GM23338 (cell line): Measurements from ENCODE around the gene MAOB. TPM values are rescaled to one million over a fixed set of nuclear protein-coding genes. Genes with fewer than 3 reads are reported as not detected.

Source experiments
- ATAC-seq: fragments of 200-7000 bp; cut with Tn5 transposase; 3 replicates; pipeline ENCODE4 v1.9.1; 2020
- DNase-seq: peaks from one replicate; pipeline ENCODE4 v3.0.0-alpha.2; 2015; ENCODE audit warnings: low spot score
- H2AFZ ChIP-seq: fragments of 200-600 bp; sonication (generic); 2 replicates; pipeline ENCODE4 v1.8.0; 2016; ENCODE audit warnings: antibody characterized with exemption, mild to moderate bottlenecking, moderate library complexity
- H3F3A ChIP-seq: fragments of 200-600 bp; sonication (generic); replicated peaks from 2 replicates; pipeline ENCODE4 v1.8.0; 2017; ENCODE audit warnings: antibody characterized with exemption, mixed run types, low read depth
- H3K27ac ChIP-seq: fragments of 200-600 bp; sonication (generic); 2 replicates; pipeline ENCODE4 v1.6.1; 2016; ENCODE audit warnings: low read depth
- H3K27me3 ChIP-seq: fragments of 200-600 bp; sonication (generic); 2 replicates; pipeline ENCODE4 v1.8.0; 2016; ENCODE audit warnings: mild to moderate bottlenecking, mixed run types, moderate library complexity; ENCODE audit not compliant: insufficient read depth
- H3K36me3 ChIP-seq: fragments of 200-600 bp; sonication (generic); 2 replicates; pipeline ENCODE4 v1.8.0; 2016; ENCODE audit warnings: mild to moderate bottlenecking; ENCODE audit not compliant: insufficient read depth
- H3K4me1 ChIP-seq: fragments of 200-600 bp; sonication (generic); 2 replicates; pipeline ENCODE4 v1.8.0; 2016; ENCODE audit warnings: mild to moderate bottlenecking, moderate library complexity; ENCODE audit not compliant: insufficient read depth
- H3K4me2 ChIP-seq: fragments of 200-600 bp; sonication (generic); 2 replicates; pipeline ENCODE4 v1.7.1; 2017; ENCODE audit warnings: mixed run types
- H3K4me3 ChIP-seq: fragments of 200-600 bp; sonication (generic); 2 replicates; pipeline ENCODE4 v1.6.1; 2016; ENCODE audit warnings: mixed run types
- H3K79me2 ChIP-seq: fragments of 200-600 bp; sonication (generic); replicated peaks from 2 replicates; pipeline ENCODE4 v1.8.0; 2017; ENCODE audit warnings: mild to moderate bottlenecking; ENCODE audit not compliant: insufficient read depth
- H3K9me2 ChIP-seq: fragments of 200-600 bp; sonication (generic); 2 replicates; pipeline ENCODE4 v1.8.0; 2017; ENCODE audit not compliant: insufficient read depth
- H4K20me1 ChIP-seq: fragments of 200-600 bp; sonication (generic); replicated peaks from 2 replicates; pipeline ENCODE4 v1.8.0; 2017; ENCODE audit warnings: mild to moderate bottlenecking; ENCODE audit not compliant: insufficient read depth
- H3K27ac Mint-ChIP-seq: 2 replicates; pipeline ENCODE4 v1.8.0; 2020; ENCODE audit warnings: inconsistent platforms, mild to moderate bottlenecking, moderate library complexity, mixed read lengths
- H3K27me3 Mint-ChIP-seq: 3 replicates; pipeline ENCODE4 v1.8.0; 2022; ENCODE audit warnings: low read depth, mild to moderate bottlenecking, moderate library complexity, mixed read lengths, inconsistent platforms; ENCODE audit not compliant: insufficient read depth, poor library complexity
- H3K36me3 Mint-ChIP-seq: 3 replicates; pipeline ENCODE4 v1.8.0; 2021; ENCODE audit warnings: low read depth, mild to moderate bottlenecking, inconsistent platforms, moderate library complexity, mixed read lengths
- H3K4me1 Mint-ChIP-seq: 3 replicates; pipeline ENCODE4 v1.8.0; 2020; ENCODE audit warnings: mild to moderate bottlenecking, inconsistent platforms, mixed read lengths
- H3K4me3 Mint-ChIP-seq: 3 replicates; pipeline ENCODE4 v1.8.0; 2021; ENCODE audit warnings: moderate library complexity, mild to moderate bottlenecking, inconsistent platforms, mixed read lengths
- H3K9me3 Mint-ChIP-seq: 3 replicates; pipeline ENCODE4 v1.8.0; 2020; ENCODE audit warnings: moderate library complexity, mild to moderate bottlenecking, inconsistent platforms, mixed read lengths
- CREB1 ChIP-seq: fragments of 250-450 bp; sonication (Bioruptor Pico); IDR thresholded peaks from 2 replicates; pipeline ENCODE4 v1.5.0; 2020; ENCODE audit warnings: low read depth, mild to moderate bottlenecking, moderate library complexity
- CTCF ChIP-seq, 2 experiments: fragments of 200-600 bp in 1 of 2; sonication (generic) in 1 of 2; conservative IDR thresholded peaks; 2 replicates each; pipeline versions ENCODE4 v1.5.1 to v1.6.1; 2016 to 2017; ENCODE audit warnings: antibody characterized with exemption in 2 of 2, low read depth in 2 of 2, mild to moderate bottlenecking in 2 of 2, moderate library complexity in 1 of 2
- ETS1 ChIP-seq: IDR thresholded peaks from 2 replicates; pipeline ENCODE4 v1.6.1; 2016; ENCODE audit warnings: antibody characterized with exemption
- EZH2 ChIP-seq: fragments of 200-600 bp; sonication (generic); IDR thresholded peaks from one replicate; pipeline ENCODE4 v1.8.0; 2017; ENCODE audit warnings: antibody characterized with exemption, mild to moderate bottlenecking, low read depth; ENCODE audit not compliant: unreplicated experiment
- EZH2phosphoT487 ChIP-seq: fragments of 200-600 bp; sonication (generic); IDR thresholded peaks from one replicate; pipeline ENCODE4 v1.8.1; 2018; ENCODE audit warnings: antibody characterized with exemption; ENCODE audit not compliant: unreplicated experiment
- JUNB ChIP-seq: IDR thresholded peaks from one replicate; pipeline ENCODE4 v1.6.1; 2016; ENCODE audit warnings: antibody characterized with exemption; ENCODE audit not compliant: unreplicated experiment
- NANOG ChIP-seq: IDR thresholded peaks from 2 replicates; pipeline ENCODE4 v1.6.1; 2016; ENCODE audit warnings: antibody characterized with exemption, borderline replicate concordance
- POLR2AphosphoS5 ChIP-seq: IDR thresholded peaks from 2 replicates; pipeline ENCODE4 v1.6.1; 2016; ENCODE audit warnings: antibody characterized with exemption, low read depth
- REST ChIP-seq: IDR thresholded peaks from one replicate; pipeline ENCODE4 v1.6.1; 2018; ENCODE audit warnings: antibody characterized with exemption; ENCODE audit not compliant: unreplicated experiment
- STAT1 ChIP-seq: IDR thresholded peaks from one replicate; pipeline ENCODE4 v1.6.1; 2016; ENCODE audit warnings: antibody characterized with exemption; ENCODE audit not compliant: unreplicated experiment
- ZNF114 ChIP-seq: fragments of 250-450 bp; sonication (Bioruptor Pico); IDR thresholded peaks from 2 replicates; pipeline ENCODE4 v1.5.0; 2020; ENCODE audit warnings: mild to moderate bottlenecking, moderate library complexity
- ZNF331 ChIP-seq: fragments of 250-450 bp; sonication (Bioruptor Pico); IDR thresholded peaks from 2 replicates; pipeline ENCODE4 v1.5.0; 2020; ENCODE audit warnings: low read depth, mild to moderate bottlenecking, moderate library complexity
- polyA plus RNA-seq: library from polyadenylated mRNA; unstranded; fragments of >200 nt; fragmentation: Nextera tagmentation; extraction: Ambion mirVana; gene quantifications from 2 replicates; pipeline ENCODE4 v1.2.1, GENCODE V29; 2016
- total RNA-seq: library from RNA; depleted of rRNA; stranded (reverse); fragments of >200 nt; shearing (Covaris generic); gene quantifications from 2 replicates; pipeline ENCODE4 v1.2.3, GENCODE V29; 2014

The MAOB gene
- total and polyA plus RNA-seq, 2 experiments from 2014 or later = 1.0 to 1.3 TPM

GRCh38 chrX:43735534-43735933, 146.7 kb downstream of the MAOB start:
- H3K9me2 ChIP-seq = no peaks in the 10 kb centered on the region
- Mint-ChIP-seq H3K4me3 (no peak overlapping the region), H3K27ac (no peak overlapping the region), H3K36me3 (no peaks in the 10 kb centered on the region), H3K27me3 (peaks cover 1% of the 10 kb centered on the region), H3K9me3 (no peaks in the 10 kb centered on the region), H3K4me1 (peaks cover 8% of the 10 kb centered on the region; the same call in 2 of the 3 replicates)
- no peak for TF ChIP-seq ZNF331 (CRISPR knock-in tag)
- TF ChIP-seq EZH2phosphoT487 = no peak
- no peak for TF ChIP-seq STAT1
- TF ChIP-seq CREB1 (CRISPR knock-in tag) = no peak
- TF ChIP-seq CTCF (conservative IDR thresholded peaks at IDR 0.05; ENCODE audit: low read depth in 2 of 2) = no peak
- no peak for TF ChIP-seq ETS1
- peaks cover 9% of the 10 kb centered on the region; the same call in 1 of the 2 replicates for H3K4me1 ChIP-seq
- H3K4me2 ChIP-seq = no peak overlapping the region
- no peaks in the 10 kb centered on the region for H3K79me2 ChIP-seq
- H3K36me3 ChIP-seq = no peaks in the 10 kb centered on the region
- H3K4me3 ChIP-seq = no peak overlapping the region
- no peak overlapping the region for H2AFZ ChIP-seq
- no peaks in the 10 kb centered on the region for H4K20me1 ChIP-seq
- H3K27ac ChIP-seq = no peak overlapping the region
- DNase-seq (no peak), ATAC-seq (no peak)
- H3K27me3 ChIP-seq = no peaks in the 10 kb centered on the region
- H3F3A ChIP-seq = no peaks in the 10 kb centered on the region

GRCh38 chrX:43734444-43734843, 147.8 kb downstream of the MAOB start:
- no peaks in the 10 kb centered on the region for H4K20me1 ChIP-seq
- no peaks in the 10 kb centered on the region for H3K36me3 Mint-ChIP-seq
- H3K79me2 ChIP-seq = no peaks in the 10 kb centered on the region
- no peaks in the 10 kb centered on the region for H3K9me3 Mint-ChIP-seq
- H3K27me3 Mint-ChIP-seq = peaks cover 1% of the 10 kb centered on the region
- no peak overlapping the region for H3K27ac Mint-ChIP-seq
- DNase-seq = no peak
- H3K4me2 ChIP-seq = no peak overlapping the region
- no peaks in the 10 kb centered on the region for H3K27me3 ChIP-seq
- no peaks in the 10 kb centered on the region for H3K9me2 ChIP-seq
- H3K4me3 ChIP-seq = no peak overlapping the region
- peaks cover 8% of the 10 kb centered on the region; the same call in 2 of the 3 replicates for H3K4me1 Mint-ChIP-seq
- ATAC-seq = no peak
- no peaks in the 10 kb centered on the region for H3K36me3 ChIP-seq
- H3K27ac ChIP-seq = no peak overlapping the region
- peaks cover 9% of the 10 kb centered on the region; the same call in 1 of the 2 replicates for H3K4me1 ChIP-seq
- H2AFZ ChIP-seq = no peak overlapping the region
- no peaks in the 10 kb centered on the region for H3F3A ChIP-seq
- no peak overlapping the region for H3K4me3 Mint-ChIP-seq
- no peak for TF ChIP-seq POLR2AphosphoS5
- TF ChIP-seq REST = no peak
- TF ChIP-seq EZH2phosphoT487 = no peak
- TF ChIP-seq EZH2 = no peak
- no peak for TF ChIP-seq ZNF331 (CRISPR knock-in tag)
- TF ChIP-seq ZNF114 (CRISPR knock-in tag) = no peak
- no peak for TF ChIP-seq JUNB
- TF ChIP-seq ETS1 = no peak
- no peak for TF ChIP-seq NANOG
- TF ChIP-seq CTCF (conservative IDR thresholded peaks at IDR 0.05; ENCODE audit: low read depth in 2 of 2) = no peak
- no peak for TF ChIP-seq STAT1
